Activated CD4-positive, CD25-positive, alpha-beta regulatory T cell treated with anti-CD3 and anti-CD28 coated beads, Interleukin-2, amount 50 U/mL, for 16 hours (primary cell): ENCODE data around the gene ADA.
A peak's percentile ranks its signal among the peaks of the same experiment; 100 is the strongest.

Experiments
- DNase-seq: peaks from one replicate; pipeline ENCODE4 v3.0.0-alpha.2; 2020; ENCODE audit warnings: low read depth, low spot score

The ADA gene

GRCh38 chr20:44624152-44624551 lies 27.3 kb downstream of the ADA start:
- no peak for DNase-seq

- DNase-seq = no peak
Measured at GRCh38 chr20:44622501-44623270, 28.8 kb downstream of the ADA start.

GRCh38 chr20:44621939-44622338 lies 29.6 kb downstream of the ADA start:
- no peak for DNase-seq

- no peak for DNase-seq
Measured at GRCh38 chr20:44621325-44621724, 30.2 kb downstream of the ADA start.

- DNase-seq = no peak
Measured at GRCh38 chr20:44620030-44620429, 31.5 kb downstream of the ADA start.

- DNase-seq = no peak
Measured at GRCh38 chr20:44619294-44619693, 32.2 kb downstream of the ADA start.

GRCh38 chr20:44618318-44618731 lies 33.2 kb downstream of the ADA start:
- no peak for DNase-seq

- no peak for DNase-seq
Measured at GRCh38 chr20:44616604-44616964, 34.9 kb downstream of the ADA start.

- no peak for DNase-seq
Measured at GRCh38 chr20:44615876-44616603, 35.5 kb downstream of the ADA start.

- no peak for DNase-seq
Measured at GRCh38 chr20:44615169-44615791, 36.2 kb downstream of the ADA start.

GRCh38 chr20:44614525-44614924 lies 37.0 kb downstream of the ADA start:
- DNase-seq = no peak

GRCh38 chr20:44613575-44613974 lies 37.9 kb downstream of the ADA start:
- no peak for DNase-seq

GRCh38 chr20:44610313-44610962 lies 41.1 kb downstream of the ADA start:
- no peak for DNase-seq

GRCh38 chr20:44609516-44610312 lies 41.8 kb downstream of the ADA start:
- DNase-seq = peak; percentile 64

- no peak for DNase-seq
Measured at GRCh38 chr20:44609006-44609515, 42.4 kb downstream of the ADA start.

- no peak for DNase-seq
Measured at GRCh38 chr20:44606725-44607441, 44.6 kb downstream of the ADA start.

GRCh38 chr20:44603327-44603726 lies 48.2 kb downstream of the ADA start:
- no peak for DNase-seq

- DNase-seq = no peak
Measured at GRCh38 chr20:44601801-44602204, 49.7 kb downstream of the ADA start.

- no peak for DNase-seq
Measured at GRCh38 chr20:44601236-44601671, 50.2 kb downstream of the ADA start.

GRCh38 chr20:44600758-44601201 lies 50.7 kb downstream of the ADA start:
- DNase-seq = no peak
